SK-N-MC (cell line): ENCODE results near the gene SPATA31E1.
"Not testable (repeated sequence)": the region's sequence is repeated elsewhere in the genome, so short reads cannot be mapped to it uniquely, and the experiment has no call there.

Experiments used
- DNase-seq: peaks from one replicate; pipeline ENCODE4 v3.0.0-alpha.2; 2011; ENCODE audit warnings: low read depth, low spot score
- H3K27ac ChIP-seq: fragments of 200-600 bp; sonication (generic); 2 replicates; pipeline ENCODE4 v1.5.1; 2016; ENCODE audit warnings: mixed run types
- H3K36me3 ChIP-seq: fragments of 200-600 bp; sonication (generic); 2 replicates; pipeline ENCODE4 v1.6.1; 2017; ENCODE audit warnings: antibody characterized with exemption, low read length, mixed read lengths; ENCODE audit not compliant: insufficient read depth
- H3K4me3 ChIP-seq: fragments of 200-600 bp; sonication (generic); 2 replicates; pipeline ENCODE4 v1.5.1; 2016
- H3K9ac ChIP-seq: fragments of 200-600 bp; sonication (generic); 2 replicates; pipeline ENCODE4 v1.8.0; 2017; ENCODE audit warnings: mixed run types, mixed read lengths; ENCODE audit not compliant: insufficient read length
- H3K9me3 ChIP-seq: fragments of 200-600 bp; sonication (generic); 2 replicates; pipeline ENCODE4 v1.6.1; 2017; ENCODE audit warnings: low read depth, mild to moderate bottlenecking, antibody characterized with exemption, low read length, moderate library complexity, mixed read lengths

The SPATA31E1 gene

DNA sequence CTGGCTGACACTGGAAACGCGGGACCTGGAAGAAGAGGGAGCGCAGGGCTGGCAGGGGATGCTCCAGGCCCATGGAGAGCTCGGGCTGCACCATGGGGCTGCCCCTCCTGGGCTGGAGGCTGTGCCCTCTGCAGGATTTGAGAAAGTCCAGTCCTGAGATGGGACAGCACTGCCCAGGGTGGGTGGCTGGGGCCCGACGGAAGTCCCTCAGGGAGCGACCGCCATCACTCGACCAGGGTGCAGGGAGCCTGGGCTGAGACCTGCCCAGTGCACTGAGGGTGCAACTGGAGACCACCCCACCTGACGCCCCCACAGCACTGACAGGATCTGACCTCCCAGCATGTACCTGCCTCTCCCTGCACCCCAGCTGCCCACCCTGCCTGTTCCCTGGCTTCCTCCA is 42.2 kb downstream of the SPATA31E1 start:
- not testable (repeated sequence) for DNase-seq, H3K36me3 ChIP-seq, H3K4me3 ChIP-seq, H3K9me3 ChIP-seq, H3K9ac ChIP-seq, H3K27ac ChIP-seq

DNA sequence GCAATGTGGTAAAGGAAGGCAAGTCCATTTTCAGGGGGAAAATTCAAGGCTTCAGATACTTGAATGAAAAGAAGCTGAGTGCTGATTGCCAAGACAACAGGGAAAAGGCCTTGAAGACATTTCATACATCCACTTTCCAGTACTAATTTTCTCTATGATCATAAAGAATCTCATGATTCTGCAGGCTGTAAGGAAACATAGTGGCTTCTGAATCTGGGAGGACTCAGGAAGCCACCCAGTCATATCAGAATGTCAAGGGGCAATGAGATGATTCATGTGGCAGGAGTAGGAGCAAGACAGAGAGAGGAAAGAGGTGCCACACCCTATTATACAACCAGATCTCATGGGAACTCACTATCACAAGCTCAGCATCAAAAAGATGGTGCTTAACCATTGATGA is 46.5 kb downstream of the SPATA31E1 start:
- H3K9me3 ChIP-seq, DNase-seq: not testable (repeated sequence)

DNA sequence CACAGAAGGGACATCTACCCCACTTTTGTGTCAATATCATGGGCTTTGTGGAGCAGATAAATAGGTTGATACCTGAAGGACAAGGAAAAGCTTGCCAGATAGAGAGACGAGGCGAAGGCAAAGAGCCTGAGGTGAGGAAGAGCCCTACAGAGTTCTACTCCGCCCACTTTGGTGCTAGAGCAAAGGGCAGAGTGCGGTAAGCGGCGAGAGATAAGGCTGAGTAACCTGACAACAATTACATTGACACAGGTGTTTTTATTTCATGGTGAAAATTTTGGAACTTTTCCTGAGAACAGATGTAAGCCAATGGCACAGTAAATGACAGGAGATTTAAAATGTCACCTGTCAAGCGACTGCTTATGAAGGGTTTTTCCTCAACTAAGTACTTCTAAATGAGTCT is 51.8 kb downstream of the SPATA31E1 start:
- DNase-seq, H3K9ac ChIP-seq, H3K27ac ChIP-seq, H3K36me3 ChIP-seq, H3K9me3 ChIP-seq, H3K4me3 ChIP-seq: not testable (repeated sequence)

More for the DNA sequence above, 46.5 kb downstream of the SPATA31E1 start:
- not testable (repeated sequence) for H3K4me3 ChIP-seq, H3K36me3 ChIP-seq, H3K9ac ChIP-seq, H3K27ac ChIP-seq

DNA sequence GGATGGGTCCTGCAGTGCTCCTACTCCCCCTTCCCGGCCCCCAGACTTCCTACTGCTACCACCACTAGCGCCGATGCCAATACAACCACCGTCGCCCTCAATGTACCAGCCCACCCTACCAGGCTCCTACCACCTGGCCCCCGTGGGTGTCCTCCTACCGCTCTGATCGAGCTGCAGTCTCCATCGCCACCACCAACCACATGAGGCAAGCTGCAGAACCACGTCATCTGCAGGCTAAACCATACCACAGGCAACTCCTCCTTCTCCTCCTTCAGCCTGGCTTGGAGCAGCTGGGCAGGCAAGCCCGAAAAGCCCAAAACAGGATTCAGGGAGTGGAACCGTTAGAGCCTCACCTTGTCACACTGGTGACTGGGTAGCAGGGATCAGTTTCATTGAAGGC is 54.7 kb downstream of the SPATA31E1 start:
- H3K27ac ChIP-seq, DNase-seq, H3K9ac ChIP-seq, H3K4me3 ChIP-seq, H3K36me3 ChIP-seq, H3K9me3 ChIP-seq: not testable (repeated sequence)

DNA sequence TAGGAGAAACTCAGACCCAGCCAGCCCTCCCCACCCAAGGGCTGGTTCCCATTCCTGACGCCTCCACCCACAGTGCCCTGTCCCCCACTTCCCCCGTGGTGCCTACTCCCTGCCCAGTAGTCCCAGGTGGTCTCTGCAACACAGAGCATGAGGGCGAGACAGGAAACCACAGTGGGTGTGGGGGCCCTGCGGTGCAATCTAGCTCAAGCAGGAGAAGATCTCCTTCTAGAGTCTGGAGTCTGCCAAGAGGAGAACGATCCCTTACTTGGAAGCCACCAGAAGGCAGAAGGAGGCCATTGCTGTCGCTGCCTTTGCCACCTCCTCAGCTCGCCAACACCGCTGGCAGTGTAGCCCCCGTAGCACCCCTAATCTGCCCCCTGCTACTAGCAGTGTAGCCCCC is 55.2 kb downstream of the SPATA31E1 start:
- H3K9me3 ChIP-seq, DNase-seq, H3K27ac ChIP-seq, H3K36me3 ChIP-seq, H3K4me3 ChIP-seq, H3K9ac ChIP-seq: not testable (repeated sequence)

DNA sequence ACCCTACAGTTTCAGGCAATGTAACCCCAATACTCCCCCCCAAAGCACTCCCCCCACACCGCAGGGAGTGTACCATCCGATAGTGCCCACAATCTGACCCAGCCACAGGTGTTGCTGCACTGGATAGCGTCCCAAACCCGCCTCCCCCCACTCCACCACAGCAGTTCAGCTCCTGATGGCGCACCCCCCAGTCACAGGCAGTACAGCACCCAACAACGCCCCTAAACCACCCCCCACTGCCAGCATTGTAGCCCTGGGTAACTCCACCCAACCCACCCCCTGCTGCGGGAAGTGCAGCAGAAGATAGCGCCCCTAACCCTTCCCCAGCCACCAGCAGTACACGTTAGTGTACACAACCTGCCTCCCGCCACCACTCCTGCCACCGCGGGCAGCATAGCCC is 55.7 kb downstream of the SPATA31E1 start:
- not testable (repeated sequence) for H3K27ac ChIP-seq, DNase-seq, H3K9me3 ChIP-seq, H3K4me3 ChIP-seq, H3K9ac ChIP-seq, H3K36me3 ChIP-seq
